ENCODE measurements around the gene DLG1.
"Not testable (repeated sequence)": the region's sequence is repeated elsewhere in the genome, so short reads cannot be mapped to it uniquely, and the experiment has no call there.

DLG1 gene

DNA sequence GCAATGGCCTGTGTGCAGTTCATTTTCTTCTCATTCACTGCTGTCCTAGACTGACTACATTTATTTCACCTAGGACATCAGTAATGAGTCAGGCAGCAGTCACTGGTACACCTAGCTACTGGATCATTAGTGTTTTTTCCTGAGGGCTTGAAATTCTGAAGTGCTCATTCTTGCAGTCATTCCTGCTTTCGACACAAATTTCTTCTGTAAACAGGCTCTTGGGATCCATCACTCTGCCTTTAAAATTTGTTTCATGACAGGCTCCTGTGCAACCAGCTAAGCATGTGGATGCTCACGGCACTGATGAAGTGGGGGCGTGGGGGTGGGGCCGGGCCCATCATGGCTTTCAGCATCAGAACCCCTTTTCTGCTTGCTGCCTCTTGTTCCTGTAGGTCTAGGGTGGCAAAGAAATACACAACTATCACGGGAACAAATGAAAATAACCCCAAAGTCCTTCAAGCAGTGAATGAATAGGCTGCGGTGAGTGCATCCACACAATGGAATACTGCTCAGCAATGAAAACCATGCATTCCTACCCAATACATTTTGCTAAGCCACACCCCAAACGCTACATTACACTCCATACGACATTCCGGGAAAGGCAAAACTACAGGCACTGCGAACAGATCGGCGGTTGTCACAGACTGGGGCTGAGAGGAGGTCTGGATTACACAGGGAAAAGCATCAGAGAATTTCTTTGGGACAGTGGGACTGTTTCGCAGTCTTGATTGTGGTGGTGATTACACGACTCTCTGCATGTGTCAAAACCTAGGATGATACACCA, 259.5 kb downstream of the DLG1 start:
- TF ChIP-seq CTCF (IDR thresholded peaks at IDR 0.05; ENCODE audit: low read depth, low read length, missing control alignments), result no peak
- DNase-seq (ENCODE audit: low read depth), result no peak
- H3K4me3 ChIP-seq (ENCODE audit: low read depth, low read length), result no peak overlapping the region

DNA sequence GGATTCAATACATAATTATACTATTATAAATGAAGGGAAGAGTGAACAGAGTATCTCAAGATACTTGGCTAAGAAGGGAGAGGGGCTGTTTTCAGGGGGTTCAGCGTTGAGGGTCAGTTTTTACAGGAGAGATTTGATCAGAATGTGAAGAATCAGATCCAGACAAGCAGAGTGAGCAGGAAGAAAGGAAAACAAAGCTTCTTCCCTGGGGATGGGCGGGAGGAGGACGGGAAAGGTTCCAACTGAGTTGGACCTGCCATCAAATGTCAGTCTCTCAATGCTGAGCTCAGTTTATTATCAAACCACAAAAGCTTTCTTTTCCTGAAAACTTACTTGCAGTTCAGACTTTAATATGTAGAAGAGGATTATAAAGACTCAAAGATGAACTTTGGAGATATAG, 262.8 kb downstream of the DLG1 start:
- no peak for TF ChIP-seq CTCF (IDR thresholded peaks at IDR 0.05; ENCODE audit: low read depth, low read length, missing control alignments)
- no peak for DNase-seq (ENCODE audit: low read depth)
- no peak overlapping the region for H3K4me3 ChIP-seq (ENCODE audit: low read depth, low read length)

GRCh38 chr3:197034778-197035177, 263.6 kb downstream of the DLG1 start:
- not testable (repeated sequence) for DNase-seq (ENCODE audit: low read depth); H3K4me3 ChIP-seq (ENCODE audit: low read depth, low read length)

GRCh38 chr3:197033764-197034163, 264.6 kb downstream of the DLG1 start:
- not testable (repeated sequence) for DNase-seq (ENCODE audit: low read depth)

DNA sequence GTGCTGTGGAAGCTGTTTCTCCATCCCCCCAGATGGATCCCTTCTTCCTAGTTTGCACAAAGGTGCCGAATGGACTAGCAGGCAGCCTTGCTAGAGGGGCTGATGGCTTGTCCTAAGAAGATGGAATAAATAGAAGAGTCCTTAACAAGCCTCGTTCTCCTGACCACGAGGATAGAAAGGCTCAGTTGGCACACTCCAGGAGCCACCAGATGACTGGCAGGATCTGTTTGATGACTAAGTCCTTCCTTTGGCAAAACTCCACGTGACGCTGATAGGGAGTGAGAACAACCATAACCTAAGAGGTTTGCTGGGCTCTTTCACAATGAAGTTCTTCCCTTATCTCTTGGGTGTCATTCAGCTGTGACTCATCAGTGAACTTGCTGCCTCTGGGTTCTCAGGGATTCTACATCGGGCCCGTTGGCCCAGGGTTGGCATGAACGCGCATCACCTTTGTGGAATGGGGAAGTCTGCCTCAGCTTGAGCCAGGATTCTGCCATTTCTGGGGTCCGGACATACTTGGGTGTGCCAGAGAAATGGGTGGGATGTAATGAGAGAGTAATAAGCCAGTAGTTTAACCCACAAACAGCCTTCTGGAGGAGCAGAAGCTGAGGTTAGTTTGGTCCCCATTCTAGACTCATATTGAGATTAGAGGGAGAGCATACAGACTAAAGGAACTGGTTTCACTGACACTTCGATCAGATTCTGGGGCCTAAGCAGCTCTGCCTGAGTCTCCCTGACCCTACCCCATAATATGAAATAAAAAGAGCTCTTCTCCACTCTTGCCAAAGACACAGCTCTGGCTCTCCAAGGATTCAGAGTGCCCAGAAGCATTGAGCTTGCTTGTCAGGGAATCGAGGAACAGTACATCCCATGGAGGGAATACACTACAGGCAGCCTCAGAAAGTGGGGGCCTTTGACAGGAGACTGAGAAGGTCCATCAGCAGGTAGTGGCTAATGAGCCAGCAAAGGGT, 266.8 kb downstream of the DLG1 start:
- DNase-seq (ENCODE audit: low read depth), result no peak
- TF ChIP-seq CTCF (IDR thresholded peaks at IDR 0.05; ENCODE audit: low read depth, low read length, missing control alignments), result no peak
- H3K4me3 ChIP-seq (ENCODE audit: low read depth, low read length), result no peak overlapping the region

More at GRCh38 chr3:197033764-197034163, 264.6 kb downstream of the DLG1 start:
- not testable (repeated sequence) for H3K4me3 ChIP-seq (ENCODE audit: low read depth, low read length)

- no peak for TF ChIP-seq CTCF (IDR thresholded peaks at IDR 0.05; ENCODE audit: low read depth, low read length, missing control alignments)
- DNase-seq (ENCODE audit: low read depth), result no peak
- no peak overlapping the region for H3K4me3 ChIP-seq (ENCODE audit: low read depth, low read length)
These were observed 267.8 kb downstream of the DLG1 start for GRCh38 chr3:197030379-197031314.

GRCh38 chr3:197029511-197030167, 268.8 kb downstream of the DLG1 start, which contains the start of gene MELTF:
TSS of gene MELTF (minus strand) at chr3:197029817. CDS start at chr3:197029702, 115 bp downstream.
- no peak for DNase-seq (ENCODE audit: low read depth)
- TF ChIP-seq CTCF (IDR thresholded peaks at IDR 0.05; ENCODE audit: low read depth, low read length, missing control alignments), result peak; percentile 76
- peak within 1 kb of the TSS; percentile 86 for H3K4me3 ChIP-seq (ENCODE audit: low read depth, low read length)

Measured in GM12864 (cell line).